HG02970 (cell line): ENCODE measurements around the gene ZC3H12C.

ENCODE experiments used
- ATAC-seq: cut with Tn5 transposase; IDR thresholded peaks from one replicate; pipeline ENCODE4 v1.9.1; 2021; ENCODE audit warnings: mild to moderate bottlenecking, moderate library complexity, moderate number of reproducible peaks; ENCODE audit not compliant: unreplicated experiment, low FRiP score

Gene ZC3H12C

GRCh38 chr11:110147962-110148709 lies 54.9 kb downstream of the ZC3H12C start:
- ATAC-seq: no peak

GRCh38 chr11:110148775-110149744 lies 55.9 kb downstream of the ZC3H12C start:
- ATAC-seq: no peak

- ATAC-seq: no peak
Observed at GRCh38 chr11:110152199-110152598, 59.0 kb downstream of the ZC3H12C start.

- no peak for ATAC-seq
Observed at GRCh38 chr11:110153474-110153873, 60.3 kb downstream of the ZC3H12C start.

GRCh38 chr11:110156503-110156902 lies 63.3 kb downstream of the ZC3H12C start:
- ATAC-seq: no peak

GRCh38 chr11:110158317-110159200 lies 65.4 kb downstream of the ZC3H12C start:
- ATAC-seq: no peak

- ATAC-seq: no peak
Observed at GRCh38 chr11:110159476-110159875, 66.3 kb downstream of the ZC3H12C start.

- ATAC-seq: no peak
Observed at GRCh38 chr11:110160016-110160415, 66.8 kb downstream of the ZC3H12C start.

GRCh38 chr11:110160437-110160836 lies 67.2 kb downstream of the ZC3H12C start:
- no peak for ATAC-seq

- no peak for ATAC-seq
Observed at GRCh38 chr11:110161061-110161460, 67.9 kb downstream of the ZC3H12C start.

- no peak for ATAC-seq
Observed at GRCh38 chr11:110162216-110162615, 69.0 kb downstream of the ZC3H12C start.

GRCh38 chr11:110165039-110165925 lies 72.1 kb downstream of the ZC3H12C start:
- ATAC-seq: no peak

GRCh38 chr11:110168033-110168803 lies 75.0 kb downstream of the ZC3H12C start:
- no peak for ATAC-seq

- ATAC-seq: no peak
Observed at GRCh38 chr11:110169738-110170137, 76.5 kb downstream of the ZC3H12C start.

- no peak for ATAC-seq
Observed at GRCh38 chr11:110172468-110173065, 79.4 kb downstream of the ZC3H12C start.

- no peak for ATAC-seq
Observed at GRCh38 chr11:110173811-110174644, 80.8 kb downstream of the ZC3H12C start.

- no peak for ATAC-seq
Observed at GRCh38 chr11:110174645-110175310, 81.6 kb downstream of the ZC3H12C start.
